GM19372 (cell line): ENCODE measurements around the gene POLR2C.
A peak's percentile ranks its signal among the peaks of the same experiment; 100 is the strongest.
"Not testable (repeated sequence)": the region's sequence is repeated elsewhere in the genome, so short reads cannot be mapped to it uniquely, and the experiment has no call there.

Experiments
- ATAC-seq: cut with Tn5 transposase; IDR thresholded peaks from one replicate; pipeline ENCODE4 v1.9.1; 2021; ENCODE audit warnings: mild to moderate bottlenecking, low read depth, moderate library complexity; ENCODE audit not compliant: unreplicated experiment

The POLR2C gene

DNA sequence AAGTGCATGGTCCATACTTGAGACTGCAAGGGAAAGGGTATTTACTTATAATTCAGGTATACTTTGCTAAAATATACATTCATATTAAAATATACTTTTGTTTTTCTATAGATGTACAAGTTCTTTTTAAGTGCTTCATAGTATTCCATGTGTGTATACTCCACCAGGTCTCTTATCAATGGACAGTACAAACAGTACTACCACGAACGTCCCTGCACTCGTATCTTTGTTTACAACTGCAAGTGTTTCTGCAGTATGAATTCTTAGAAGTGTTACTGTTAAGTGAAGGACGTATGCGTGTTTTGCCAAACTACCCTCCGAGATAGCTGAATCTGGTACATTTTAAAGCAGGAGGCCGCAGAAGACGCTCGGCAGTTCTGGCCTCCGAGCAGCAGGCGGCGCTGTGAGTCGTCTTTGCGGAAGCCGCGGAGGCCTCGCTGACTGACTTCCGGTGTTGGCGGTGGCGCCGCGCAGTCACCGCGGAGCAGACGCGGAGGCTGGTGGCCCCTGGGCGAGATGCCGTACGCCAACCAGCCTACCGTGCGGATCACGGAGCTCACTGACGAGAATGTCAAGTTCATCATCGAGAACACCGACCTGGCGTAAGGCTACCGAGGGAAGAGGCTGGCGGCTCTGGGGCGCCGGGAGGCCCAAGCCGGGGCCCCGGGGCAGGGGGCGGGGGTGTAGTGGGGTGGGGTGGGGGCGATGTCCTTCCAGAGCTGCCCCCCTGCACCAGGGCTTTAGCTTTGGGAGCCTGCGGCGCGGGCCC, at the start of gene POLR2C:
TSS of gene POLR2C (plus strand) at position 471 of the 769 bp plus-strand sequence. CDS start at position 517, 46 bp downstream.
- peak; percentile 91 for ATAC-seq

DNA sequence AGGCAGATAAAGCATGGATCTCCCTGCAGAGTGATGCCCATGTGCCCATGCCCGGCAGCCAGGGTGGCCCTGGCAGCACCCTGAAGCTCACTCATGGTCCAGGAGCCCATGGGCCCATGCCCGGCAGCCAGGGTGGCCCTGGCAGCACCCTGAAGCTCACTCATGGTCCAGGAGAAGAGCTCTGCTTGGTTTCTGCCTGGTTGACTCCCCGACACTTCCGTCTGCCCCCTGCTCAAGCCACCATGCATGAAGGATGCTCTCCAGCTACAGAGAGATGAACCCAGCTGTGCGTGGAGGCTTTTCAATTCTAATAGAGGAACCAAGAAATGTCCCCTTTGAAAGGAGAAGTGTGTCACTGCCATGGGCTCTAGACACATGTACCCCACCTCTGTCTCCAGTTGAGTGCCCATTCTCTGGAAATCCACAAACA, 49.2 kb upstream of the POLR2C start:
- no peak for ATAC-seq

GRCh38 chr16:57413733-57414132, 48.7 kb upstream of the POLR2C start:
- ATAC-seq: no peak

DNA sequence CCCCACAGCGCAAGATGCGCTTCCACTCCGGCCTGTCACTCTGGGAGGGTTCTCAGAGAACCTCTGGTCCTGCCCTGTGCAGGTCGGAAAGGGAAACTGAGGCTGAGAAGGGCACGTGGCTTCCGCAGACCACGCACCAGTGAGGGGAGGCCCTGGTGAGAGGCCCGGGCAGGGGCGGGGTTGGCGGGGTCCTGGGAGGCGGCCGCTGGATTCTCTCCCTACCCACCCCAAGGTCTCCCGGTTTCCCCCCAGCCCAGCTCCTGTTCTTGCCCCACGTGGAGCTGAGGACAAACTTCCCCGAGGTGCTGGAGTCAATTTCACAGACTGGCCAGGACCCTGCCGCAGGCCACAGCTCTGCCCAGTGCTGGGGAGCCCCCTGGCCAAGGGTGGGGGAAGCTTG, 46.4 kb upstream of the POLR2C start:
- no peak for ATAC-seq

- no peak for ATAC-seq
Observed at GRCh38 chr16:57419506-57419905, 43.0 kb upstream of the POLR2C start.

GRCh38 chr16:57422026-57422944, 40.2 kb upstream of the POLR2C start:
- no peak for ATAC-seq

- no peak for ATAC-seq
Observed at GRCh38 chr16:57423152-57423551, 39.3 kb upstream of the POLR2C start.

- ATAC-seq: no peak
Observed at GRCh38 chr16:57424583-57424982, 37.9 kb upstream of the POLR2C start.

GRCh38 chr16:57426356-57426755, 36.1 kb upstream of the POLR2C start:
- no peak for ATAC-seq

DNA sequence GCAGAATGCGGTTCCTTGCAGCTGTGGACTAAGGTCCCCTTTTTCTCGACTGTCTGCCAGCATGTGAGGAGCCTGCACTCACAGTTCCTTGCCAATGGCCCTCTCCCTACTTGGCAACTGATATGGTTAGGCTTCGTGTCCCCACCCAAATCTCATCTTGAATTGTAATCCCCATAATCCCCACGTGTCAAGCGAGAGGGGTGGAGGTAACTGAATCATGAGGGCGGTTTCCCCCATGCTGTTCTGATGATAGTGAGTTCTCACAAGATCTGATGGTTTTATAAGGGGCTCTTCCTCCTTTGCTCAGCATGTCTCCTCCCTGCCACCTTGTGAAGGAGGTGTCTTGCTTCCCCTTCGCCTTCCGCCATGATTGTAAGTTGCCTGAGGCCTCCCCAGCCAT, 35.2 kb upstream of the POLR2C start:
- no peak for ATAC-seq

DNA sequence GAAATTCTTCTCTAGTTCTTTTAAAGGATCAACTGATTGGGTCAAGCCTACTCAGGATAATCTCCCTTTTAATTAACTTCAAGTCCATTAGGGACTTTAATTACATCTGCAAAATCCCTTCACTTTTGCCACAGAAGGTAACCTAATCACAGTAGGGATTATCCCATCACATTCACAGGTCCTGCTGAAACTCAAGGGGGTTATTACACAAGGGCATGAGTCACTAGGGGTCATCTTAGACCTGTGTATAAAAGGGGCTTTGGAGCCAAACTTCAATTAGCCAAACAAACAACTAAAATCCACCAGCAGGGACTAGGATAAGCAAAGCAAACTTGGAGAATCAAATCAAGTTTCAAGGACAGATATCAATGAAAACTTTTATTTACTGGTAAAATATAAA, 34.7 kb upstream of the POLR2C start:
- ATAC-seq: no peak

- no peak for ATAC-seq
Observed at GRCh38 chr16:57430955-57431354, 31.5 kb upstream of the POLR2C start.

DNA sequence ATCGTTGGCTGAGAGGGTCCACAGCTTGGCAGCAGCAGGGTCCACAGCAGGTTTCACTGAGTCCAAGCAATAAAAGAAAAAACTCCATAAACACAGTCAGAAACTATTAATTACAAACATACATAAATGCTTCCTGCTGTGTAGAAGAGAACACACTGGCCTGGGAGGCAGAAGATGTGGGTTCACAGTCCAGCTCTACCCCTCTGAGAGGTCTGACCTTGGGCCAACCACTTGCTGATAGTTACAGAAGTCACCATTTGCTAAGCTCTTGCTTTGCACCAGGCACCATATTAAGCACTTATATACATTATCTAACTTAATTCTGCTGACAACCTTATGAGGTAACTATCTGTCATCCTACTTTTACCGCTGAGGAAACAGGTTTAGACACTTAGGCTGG, 30.0 kb upstream of the POLR2C start:
- no peak for ATAC-seq

- ATAC-seq: no peak
Observed at GRCh38 chr16:57432989-57433388, 29.5 kb upstream of the POLR2C start.

DNA sequence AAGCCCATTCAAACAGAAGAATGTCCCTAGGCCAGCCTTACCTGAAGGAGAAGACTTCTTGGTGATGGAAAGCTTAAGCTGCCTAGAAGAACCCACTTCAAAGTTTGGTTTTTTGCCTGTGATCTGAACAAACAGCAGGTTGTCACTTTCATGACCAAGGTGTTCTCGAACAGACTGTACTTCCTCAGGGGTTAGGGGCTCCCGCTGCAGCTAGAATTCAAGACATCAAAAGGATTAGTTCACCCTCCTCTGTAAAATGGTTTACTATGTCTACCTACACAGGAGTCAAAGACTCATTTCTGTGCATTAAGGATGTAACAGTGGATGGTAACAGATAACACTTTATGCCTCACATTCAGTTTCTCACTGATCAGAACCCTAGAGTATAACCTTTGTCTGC, 28.5 kb upstream of the POLR2C start:
- no peak for ATAC-seq

DNA sequence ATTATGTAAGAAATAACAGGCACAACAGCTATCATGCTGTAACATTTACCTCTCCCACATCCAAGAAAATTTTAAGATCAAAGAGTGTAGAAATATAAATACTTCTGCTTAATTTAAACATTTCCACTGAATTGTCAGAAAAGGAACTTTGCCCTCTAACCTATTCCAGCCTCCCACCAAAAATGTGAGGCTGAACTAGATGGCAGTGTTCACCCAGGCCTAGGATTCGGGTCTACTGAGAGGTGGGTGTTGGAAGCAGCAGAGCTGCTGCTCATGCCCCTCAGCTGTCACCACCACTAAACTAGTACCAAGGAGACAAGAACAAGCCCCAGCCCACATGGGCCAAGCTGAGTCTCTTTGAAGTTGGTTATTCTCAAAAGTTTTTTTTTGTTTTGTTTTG, 26.6 kb upstream of the POLR2C start:
- no peak for ATAC-seq

GRCh38 chr16:57439947-57440346, 22.5 kb upstream of the POLR2C start:
- not testable (repeated sequence) for ATAC-seq

GRCh38 chr16:57440551-57440950, 21.9 kb upstream of the POLR2C start:
- ATAC-seq: not testable (repeated sequence)

- ATAC-seq: no peak
Observed at GRCh38 chr16:57444711-57445110, 17.8 kb upstream of the POLR2C start.

- no peak for ATAC-seq
Observed at GRCh38 chr16:57445510-57445909, 17.0 kb upstream of the POLR2C start.

GRCh38 chr16:57446531-57447185, 15.8 kb upstream of the POLR2C start:
- peak; percentile 14 for ATAC-seq
